ENCODE data around the gene P4HA2.

The P4HA2 gene

DNA sequence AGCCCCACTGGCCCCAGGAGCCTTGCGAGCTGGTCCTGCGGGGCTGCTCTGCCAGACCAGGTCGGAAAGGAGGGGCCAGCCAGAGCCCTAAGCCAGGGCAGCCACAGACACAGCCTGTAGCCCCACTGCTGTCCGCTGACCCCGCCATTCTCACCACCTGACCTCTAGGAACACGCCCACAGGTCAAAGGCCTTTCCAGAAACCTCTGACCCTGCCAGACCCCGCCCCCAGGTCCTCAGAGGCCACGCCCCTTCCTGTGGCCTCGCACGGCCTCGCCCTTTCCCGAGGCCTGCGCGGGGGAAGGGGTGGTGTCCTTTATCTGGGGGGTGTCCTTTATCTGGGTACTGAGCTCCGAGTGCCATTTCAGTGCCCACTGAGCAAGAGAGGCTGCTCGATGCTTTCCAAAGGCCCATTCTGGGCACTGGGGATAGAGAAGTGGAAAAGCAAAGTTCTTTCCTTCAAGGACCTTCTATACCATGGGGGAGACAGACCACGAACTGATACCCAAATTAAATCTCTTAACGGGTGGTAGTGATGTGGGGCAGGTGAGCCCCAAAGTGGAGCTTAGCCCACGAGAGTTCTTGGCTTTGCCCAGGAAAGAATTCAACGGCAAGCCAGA is 46.5 kb downstream of the P4HA2 start:
- TF ChIP-seq TAF1 (IDR thresholded peaks at IDR 0.05; ENCODE audit: borderline replicate concordance, insufficient read depth, low read length) (no peak), FOXP2 (optimal IDR thresholded peaks at IDR 0.05; ENCODE audit: borderline replicate concordance, extremely low read depth, extremely low read length, insufficient read depth) (no peak), POLR2AphosphoS5 (IDR thresholded peaks at IDR 0.05; ENCODE audit: low read depth, low read length) (no peak), SIN3A (IDR thresholded peaks at IDR 0.05; ENCODE audit: borderline replicate concordance, insufficient read depth, low read length) (no peak)
- TF ChIP-seq, protein P1, sequence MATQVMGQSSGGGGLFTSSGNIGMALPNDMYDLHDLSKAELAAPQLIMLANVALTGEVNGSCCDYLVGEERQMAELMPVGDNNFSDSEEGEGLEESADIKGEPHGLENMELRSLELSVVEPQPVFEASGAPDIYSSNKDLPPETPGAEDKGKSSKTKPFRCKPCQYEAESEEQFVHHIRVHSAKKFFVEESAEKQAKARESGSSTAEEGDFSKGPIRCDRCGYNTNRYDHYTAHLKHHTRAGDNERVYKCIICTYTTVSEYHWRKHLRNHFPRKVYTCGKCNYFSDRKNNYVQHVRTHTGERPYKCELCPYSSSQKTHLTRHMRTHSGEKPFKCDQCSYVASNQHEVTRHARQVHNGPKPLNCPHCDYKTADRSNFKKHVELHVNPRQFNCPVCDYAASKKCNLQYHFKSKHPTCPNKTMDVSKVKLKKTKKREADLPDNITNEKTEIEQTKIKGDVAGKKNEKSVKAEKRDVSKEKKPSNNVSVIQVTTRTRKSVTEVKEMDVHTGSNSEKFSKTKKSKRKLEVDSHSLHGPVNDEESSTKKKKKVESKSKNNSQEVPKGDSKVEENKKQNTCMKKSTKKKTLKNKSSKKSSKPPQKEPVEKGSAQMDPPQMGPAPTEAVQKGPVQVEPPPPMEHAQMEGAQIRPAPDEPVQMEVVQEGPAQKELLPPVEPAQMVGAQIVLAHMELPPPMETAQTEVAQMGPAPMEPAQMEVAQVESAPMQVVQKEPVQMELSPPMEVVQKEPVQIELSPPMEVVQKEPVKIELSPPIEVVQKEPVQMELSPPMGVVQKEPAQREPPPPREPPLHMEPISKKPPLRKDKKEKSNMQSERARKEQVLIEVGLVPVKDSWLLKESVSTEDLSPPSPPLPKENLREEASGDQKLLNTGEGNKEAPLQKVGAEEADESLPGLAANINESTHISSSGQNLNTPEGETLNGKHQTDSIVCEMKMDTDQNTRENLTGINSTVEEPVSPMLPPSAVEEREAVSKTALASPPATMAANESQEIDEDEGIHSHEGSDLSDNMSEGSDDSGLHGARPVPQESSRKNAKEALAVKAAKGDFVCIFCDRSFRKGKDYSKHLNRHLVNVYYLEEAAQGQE (IDR thresholded peaks at IDR 0.05; ENCODE audit: insufficient read depth in 1 of 2, low read depth in 2 of 2, low read length in 2 of 2) = no peak

DNA sequence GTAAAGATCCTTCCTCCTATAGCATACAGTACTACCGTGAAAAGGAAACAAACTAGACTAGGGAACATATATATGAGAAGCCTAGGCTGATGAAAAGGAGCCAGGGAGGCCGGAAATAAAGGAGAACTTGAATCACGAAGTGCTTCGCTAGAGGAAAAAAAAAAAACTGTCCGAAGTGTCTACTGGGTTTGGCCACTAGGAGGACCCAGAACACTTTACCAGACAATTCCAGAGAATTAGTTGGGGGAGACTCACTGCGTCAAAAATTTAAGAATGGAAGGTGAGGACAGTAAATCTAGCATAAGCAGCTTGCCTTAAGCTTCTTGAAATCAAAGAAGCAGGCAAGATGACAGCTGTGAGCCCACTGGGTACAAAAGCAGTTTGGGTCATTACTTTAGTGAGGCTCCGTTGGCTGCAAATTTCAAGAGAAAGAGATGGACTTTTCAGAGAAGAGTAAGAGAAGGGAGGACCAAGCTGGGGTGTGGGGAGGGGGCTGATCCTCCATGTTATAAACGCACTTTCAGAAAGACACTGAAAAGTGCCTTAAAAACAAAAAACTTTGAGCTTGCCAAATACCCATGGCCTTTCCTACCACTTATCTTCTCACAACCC is 47.4 kb downstream of the P4HA2 start:
- TF ChIP-seq, protein P1 (IDR thresholded peaks at IDR 0.05; ENCODE audit: insufficient read depth in 1 of 2, low read depth in 2 of 2, low read length in 2 of 2) = no peak
- TF ChIP-seq TAF1 (IDR thresholded peaks at IDR 0.05; ENCODE audit: borderline replicate concordance, insufficient read depth, low read length) (no peak), SIN3A (IDR thresholded peaks at IDR 0.05; ENCODE audit: borderline replicate concordance, insufficient read depth, low read length) (no peak), POLR2AphosphoS5 (IDR thresholded peaks at IDR 0.05; ENCODE audit: low read depth, low read length) (no peak), FOXP2 (optimal IDR thresholded peaks at IDR 0.05; ENCODE audit: borderline replicate concordance, extremely low read depth, extremely low read length, insufficient read depth) (no peak)

DNA sequence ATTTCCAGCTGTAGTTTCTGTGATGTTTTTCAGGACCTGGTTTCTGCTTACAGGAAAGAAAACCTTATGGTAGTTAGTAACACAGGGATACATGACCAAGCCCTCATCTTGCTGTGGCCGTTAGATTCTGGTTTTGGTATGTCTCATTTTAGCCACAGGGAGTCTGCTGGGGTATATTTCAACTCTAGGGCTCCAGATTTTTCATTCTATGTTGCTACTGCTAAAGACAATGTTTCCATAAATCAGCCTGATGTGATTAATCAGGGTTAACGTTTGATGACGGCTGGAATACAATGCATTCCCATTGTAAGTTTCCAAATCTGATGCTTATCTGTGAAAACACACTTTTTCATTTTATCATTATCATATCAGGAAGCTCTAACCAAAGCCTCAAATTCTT is 48.2 kb downstream of the P4HA2 start:
- TF ChIP-seq FOXP2 (optimal IDR thresholded peaks at IDR 0.05; ENCODE audit: borderline replicate concordance, extremely low read depth, extremely low read length, insufficient read depth) (no peak), POLR2AphosphoS5 (IDR thresholded peaks at IDR 0.05; ENCODE audit: low read depth, low read length) (no peak), TAF1 (IDR thresholded peaks at IDR 0.05; ENCODE audit: borderline replicate concordance, insufficient read depth, low read length) (no peak), SIN3A (IDR thresholded peaks at IDR 0.05; ENCODE audit: borderline replicate concordance, insufficient read depth, low read length) (no peak)
- TF ChIP-seq, protein P1 (IDR thresholded peaks at IDR 0.05; ENCODE audit: insufficient read depth in 1 of 2, low read depth in 2 of 2, low read length in 2 of 2) = no peak

- no peak for TF ChIP-seq SIN3A (IDR thresholded peaks at IDR 0.05; ENCODE audit: borderline replicate concordance, insufficient read depth, low read length)
- no peak for TF ChIP-seq FOXP2 (optimal IDR thresholded peaks at IDR 0.05; ENCODE audit: borderline replicate concordance, extremely low read depth, extremely low read length, insufficient read depth)
- TF ChIP-seq TAF1 (IDR thresholded peaks at IDR 0.05; ENCODE audit: borderline replicate concordance, insufficient read depth, low read length) = no peak
- TF ChIP-seq, protein P1 (IDR thresholded peaks at IDR 0.05; ENCODE audit: insufficient read depth in 1 of 2, low read depth in 2 of 2, low read length in 2 of 2) = no peak
- TF ChIP-seq POLR2AphosphoS5 (IDR thresholded peaks at IDR 0.05; ENCODE audit: low read depth, low read length) = no peak
Measured at GRCh38 chr5:132177691-132178149, 49.9 kb downstream of the P4HA2 start.
